SU-DHL-6 (cell line): ENCODE results near the gene HDGF.

Source experiments
- EZH2phosphoT487 ChIP-seq: fragments of 200-600 bp; sonication (generic), shearing (Covaris generic); conservative IDR thresholded peaks from 2 replicates; pipeline ENCODE4 v1.6.1; 2018; ENCODE audit warnings: mild to moderate bottlenecking, antibody characterized with exemption, low read length, moderate library complexity, mixed read lengths
- TF ChIP-seq, protein P1 (sequence below): fragments of 200-600 bp; sonication (generic); IDR thresholded peaks from one replicate; pipeline ENCODE4 v1.5.1; 2017; ENCODE audit warnings: antibody characterized with exemption, mild to moderate bottlenecking, low read length, moderate library complexity; ENCODE audit not compliant: insufficient read depth, poor library complexity, severe bottlenecking

DNA sequence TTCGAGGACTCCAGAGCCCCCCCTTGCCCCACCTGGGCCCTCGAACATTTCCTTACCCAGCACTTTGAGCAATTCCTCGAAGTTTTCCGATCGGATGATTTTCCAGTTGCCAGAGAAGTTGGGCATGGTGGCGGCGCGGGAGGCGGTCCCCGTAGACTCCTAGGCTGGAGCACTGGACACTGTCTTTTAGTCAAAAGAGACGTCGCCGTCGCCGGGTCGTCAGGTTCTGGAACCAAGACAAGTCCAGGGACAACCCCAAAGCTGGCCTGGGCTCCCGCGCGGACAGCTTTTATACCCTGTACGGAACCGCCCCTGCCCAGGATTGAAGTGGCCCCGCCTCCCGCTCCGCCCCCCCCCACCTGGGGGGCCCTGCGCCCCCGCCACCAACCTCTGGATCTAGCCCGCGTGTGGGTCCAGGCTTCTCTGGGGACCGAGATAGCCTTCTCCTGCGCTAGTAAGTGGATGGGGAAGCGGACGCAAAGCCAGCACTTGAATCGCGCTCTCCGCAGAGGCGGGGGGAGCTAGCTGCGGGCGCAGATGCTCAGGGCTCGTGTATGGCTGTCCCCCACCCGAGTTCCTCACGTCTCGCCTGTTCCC lies 46.1 kb downstream of the HDGF start, which contains the start of gene CRABP2:
- TF ChIP-seq, protein P1, sequence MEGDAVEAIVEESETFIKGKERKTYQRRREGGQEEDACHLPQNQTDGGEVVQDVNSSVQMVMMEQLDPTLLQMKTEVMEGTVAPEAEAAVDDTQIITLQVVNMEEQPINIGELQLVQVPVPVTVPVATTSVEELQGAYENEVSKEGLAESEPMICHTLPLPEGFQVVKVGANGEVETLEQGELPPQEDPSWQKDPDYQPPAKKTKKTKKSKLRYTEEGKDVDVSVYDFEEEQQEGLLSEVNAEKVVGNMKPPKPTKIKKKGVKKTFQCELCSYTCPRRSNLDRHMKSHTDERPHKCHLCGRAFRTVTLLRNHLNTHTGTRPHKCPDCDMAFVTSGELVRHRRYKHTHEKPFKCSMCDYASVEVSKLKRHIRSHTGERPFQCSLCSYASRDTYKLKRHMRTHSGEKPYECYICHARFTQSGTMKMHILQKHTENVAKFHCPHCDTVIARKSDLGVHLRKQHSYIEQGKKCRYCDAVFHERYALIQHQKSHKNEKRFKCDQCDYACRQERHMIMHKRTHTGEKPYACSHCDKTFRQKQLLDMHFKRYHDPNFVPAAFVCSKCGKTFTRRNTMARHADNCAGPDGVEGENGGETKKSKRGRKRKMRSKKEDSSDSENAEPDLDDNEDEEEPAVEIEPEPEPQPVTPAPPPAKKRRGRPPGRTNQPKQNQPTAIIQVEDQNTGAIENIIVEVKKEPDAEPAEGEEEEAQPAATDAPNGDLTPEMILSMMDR, result no peak
- TF ChIP-seq EZH2phosphoT487, result no peak
